B cell (primary cell): ENCODE results near the gene PLEKHH3. TPM values are rescaled to one million over a fixed set of nuclear protein-coding genes. Genes with fewer than 3 reads are reported as not detected.

Source experiments
- ATAC-seq: fragments of 200-7000 bp; cut with Tn5 transposase; one replicate; pipeline ENCODE4 v1.10.0; 2021; ENCODE audit warnings: low read depth, mild to moderate bottlenecking, moderate number of reproducible peaks, moderate library complexity
- CTCF ChIA-PET: fragments of 350-600 bp; sonication (Branson Sonifier 250); formaldehyde crosslinking; loops from one replicate; lab custom pipeline; 2021; ENCODE audit warnings: antibody characterized with exemption, inconsistent platforms; lab: Charles Lee
- POLR2A ChIA-PET: fragments of 350-600 bp; sonication (Branson Sonifier 250); formaldehyde crosslinking; loops from one replicate; lab custom pipeline; 2021; ENCODE audit warnings: antibody characterized with exemption; lab: Charles Lee
- DNase-seq: peaks from one replicate; pipeline ENCODE4 v3.0.0; 2013
- H2AFZ ChIP-seq: 2 replicates; pipeline ENCODE4 v1.6.1; 2012; ENCODE audit warnings: mild to moderate bottlenecking, low read depth, low read length; ENCODE audit not compliant: insufficient read depth, poor library complexity, severe bottlenecking
- H3K27ac ChIP-seq, 2 donors: 1 replicate in 1 of 2; 2 replicates in 1 of 2; pipeline ENCODE4 v1.5.1; 2012 to 2013; ENCODE audit warnings: low read length in 2 of 2, mild to moderate bottlenecking in 2 of 2, moderate library complexity in 1 of 2
- H3K27me3 ChIP-seq, 4 experiments: fragments of 200-600 bp in 1 of 4; sonication (generic) in 1 of 4; replicated peaks in 1 of 4; 1 replicate in 2 of 4; 2 replicates in 2 of 4; pipeline versions ENCODE4 v1.6.1 to v1.7.0; 2013 to 2016; ENCODE audit warnings: low read length in 3 of 4, mild to moderate bottlenecking in 2 of 4, mixed read lengths in 1 of 4, moderate library complexity in 1 of 4; ENCODE audit not compliant: insufficient read depth in 4 of 4, control insufficient read depth in 3 of 4; ENCODE audit errors: control extremely low read depth in 1 of 4
- H3K36me3 ChIP-seq, 2 experiments: replicated peaks in 1 of 2; 1 replicate in 1 of 2; 2 replicates in 1 of 2; pipeline versions ENCODE4 v1.6.1 to v1.7.1; 2013; ENCODE audit warnings: low read length in 1 of 2; ENCODE audit not compliant: insufficient read depth in 2 of 2, control insufficient read depth in 1 of 2; ENCODE audit errors: control extremely low read depth in 1 of 2, extremely low read depth in 1 of 2
- H3K4me1 ChIP-seq, 2 donors: fragments of 200-600 bp in 1 of 2; sonication (generic) in 1 of 2; 1 replicate in 1 of 2; 2 replicates in 1 of 2; pipeline versions ENCODE4 v1.5.1 to v1.6.1; 2013 to 2017; ENCODE audit warnings: low read length in 2 of 2; ENCODE audit not compliant: control insufficient read depth in 2 of 2, insufficient read depth in 2 of 2
- H3K4me2 ChIP-seq: replicated peaks from 2 replicates; pipeline ENCODE3; 2012; ENCODE audit warnings: mild to moderate bottlenecking, low read depth, low read length; ENCODE audit not compliant: poor library complexity, severe bottlenecking
- H3K4me3 ChIP-seq, 5 experiments: fragments of 200-600 bp in 1 of 5; sonication (generic) in 1 of 5; 1 replicate in 3 of 5; 2 replicates in 2 of 5; pipeline versions ENCODE4 v1.5.1 to v1.7.0; 2011 to 2016; ENCODE audit warnings: low read length in 4 of 5, mild to moderate bottlenecking in 4 of 5, low read depth in 2 of 5, control low read depth in 1 of 5, moderate library complexity in 1 of 5; ENCODE audit not compliant: insufficient read depth in 1 of 5; ENCODE audit errors: control extremely low read depth in 1 of 5, extremely low read depth in 1 of 5
- H3K79me2 ChIP-seq: fragments of 200-600 bp; sonication (generic); one replicate; pipeline ENCODE4 v1.6.0; 2016; ENCODE audit warnings: low read length; ENCODE audit not compliant: control insufficient read depth, insufficient read depth
- H3K9ac ChIP-seq: fragments of 200-600 bp; sonication (generic); 2 replicates; pipeline ENCODE4 v1.6.1; 2017; ENCODE audit warnings: mild to moderate bottlenecking, low read length, moderate library complexity
- H3K9me3 ChIP-seq, 3 donors: one replicate each; pipeline versions ENCODE4 v1.6.1 to v1.7.1; 2013; ENCODE audit warnings: low read length in 2 of 3; ENCODE audit not compliant: control insufficient read depth in 2 of 3, insufficient read depth in 1 of 3; ENCODE audit errors: control extremely low read depth in 1 of 3
- H4K20me1 ChIP-seq: 2 replicates; pipeline ENCODE4 v1.6.0; 2012; ENCODE audit warnings: mild to moderate bottlenecking, low read length; ENCODE audit not compliant: insufficient read depth, control insufficient read depth, poor library complexity, severe bottlenecking
- H3K27ac Mint-ChIP-seq: one replicate; pipeline ENCODE4 v1.8.0; 2021; ENCODE audit warnings: mixed read lengths
- H3K27me3 Mint-ChIP-seq: one replicate; pipeline ENCODE4 v1.8.0; 2021; ENCODE audit warnings: mixed read lengths
- H3K4me1 Mint-ChIP-seq: one replicate; pipeline ENCODE4 v1.8.0; 2021; ENCODE audit warnings: mixed read lengths
- H3K4me3 Mint-ChIP-seq: one replicate; pipeline ENCODE4 v1.8.0; 2021; ENCODE audit warnings: mixed read lengths
- H3K9me3 Mint-ChIP-seq: one replicate; pipeline ENCODE4 v1.8.0; 2022; ENCODE audit warnings: mixed read lengths; ENCODE audit not compliant: insufficient read depth
- CTCF ChIP-seq: fragments of 200-600 bp; IDR thresholded peaks from one replicate; pipeline ENCODE4 v1.8.0; 2022; ENCODE audit warnings: antibody characterized with exemption, mild to moderate bottlenecking
- EZH2 ChIP-seq: IDR thresholded peaks from 2 replicates; pipeline ENCODE4 v1.6.1; 2012; ENCODE audit warnings: borderline replicate concordance, low read depth, mild to moderate bottlenecking, moderate library complexity, low read length; ENCODE audit not compliant: insufficient read depth, poor library complexity, severe bottlenecking
- WGBS: methylation state at CpG from one replicate; pipeline ENCODE4 v1.1.5; 2013; ENCODE audit warnings: missing lambda C conversion rate; ENCODE audit not compliant: insufficient coverage; 5-methylcytosine and 5-hydroxymethylcytosine counted together
- intact Hi-C: fragments of 100-400 bp; cut with micrococcal nuclease; formaldehyde crosslinking; loops from one replicate; pipeline ENCODE4 v1.10.0; 2022
- polyA plus RNA-seq: library from polyadenylated mRNA; depleted of rRNA; stranded (reverse); fragments of >200 nt; gene quantifications from 2 replicates; pipeline ENCODE4 v1.2.3, GENCODE V29; 2012
- total RNA-seq, 2 donors: library from RNA; stranded (reverse); fragments of 120-200 nt in 1 of 2; gene quantifications; 1 replicate in 1 of 2; 2 replicates in 1 of 2; pipeline versions ENCODE4 v1.2.3 to v1.2.4, GENCODE V29; 2013 to 2022

The PLEKHH3 gene
- total and polyA plus RNA-seq, 2 donors (not counting 1 experiment from before 2014, with no cell fraction given): 0.44 to 0.67 TPM

- H3K4me1 Mint-ChIP-seq: peaks cover 17% of the 10 kb centered on the region
- Histone ChIP-seq H3K4me2 (peak overlapping the region; percentile 9), H4K20me1 (no peaks in the 10 kb centered on the region), H3K27me3 (peaks cover 0 to 46% (median 16%) of the 10 kb centered on the region in 4 experiments), H3K79me2 (no peaks in the 10 kb centered on the region), H3K4me1 (peaks cover 6 to 13% of the 10 kb centered on the region in 2 donors), H3K27ac (no peak overlapping the region), H3K36me3 (no peaks in the 10 kb centered on the region), H3K9ac (no peak overlapping the region), H3K9me3 (peaks cover 0 to 4% (median 0%) of the 10 kb centered on the region in 3 donors), H2AFZ (peak overlapping the region; percentile 48), H3K4me3 (no peak overlapping the region)
- POLR2A ChIA-PET: no interaction called here
- H3K27ac Mint-ChIP-seq: no peak overlapping the region
- CTCF ChIA-PET: interaction anchor here (0.6 to 1.6 kb wide), 2 partner anchors 20 to 69 kb away, joined by 3 read pairs; no protein-coding TSS in a partner anchor
- ATAC-seq (no peak), DNase-seq (no peak)
- peaks cover 30% of the 10 kb centered on the region for H3K27me3 Mint-ChIP-seq
- no peak overlapping the region for H3K4me3 Mint-ChIP-seq
- intact Hi-C loops: no loop called here
- WGBS: 23% methylated on average over 31 of the region's 42 CpGs
- H3K9me3 Mint-ChIP-seq: no peaks in the 10 kb centered on the region
- TF ChIP-seq EZH2 (no peak), CTCF (no peak)
These were observed 23.3 kb downstream of the PLEKHH3 start for GRCh38 chr17:42653179-42654124.

- H3K27me3 ChIP-seq: peaks cover 0 to 48% (median 19%) of the 10 kb centered on the region in 4 experiments
- no peak overlapping the region for H3K4me2 ChIP-seq
- peaks cover 12 to 18% of the 10 kb centered on the region in 2 donors for H3K4me1 ChIP-seq
- no peaks in the 10 kb centered on the region for H4K20me1 ChIP-seq
- CTCF ChIA-PET: interaction anchor here (0.6 kb wide), 1 partner anchor 16 kb away, joined by 3 read pairs; no protein-coding TSS in a partner anchor
- no peaks in the 10 kb centered on the region for H3K79me2 ChIP-seq
- Mint-ChIP-seq H3K4me1 (peaks cover 20% of the 10 kb centered on the region), H3K4me3 (no peak overlapping the region), H3K27me3 (peaks cover 40% of the 10 kb centered on the region), H3K9me3 (no peaks in the 10 kb centered on the region), H3K27ac (no peak overlapping the region)
- TF ChIP-seq EZH2 (no peak), CTCF (no peak)
- H3K4me3 ChIP-seq: no peak overlapping the region
- H3K36me3 ChIP-seq: no peaks in the 10 kb centered on the region
- ATAC-seq: no peak
- DNase-seq: no peak
- no peak overlapping the region for H2AFZ ChIP-seq
- no peak overlapping the region for H3K27ac ChIP-seq
- H3K9ac ChIP-seq: no peak overlapping the region
- no CpG with 5 or more reads among the region's 4 CpGs for WGBS
- intact Hi-C loops: no loop called here
- peaks cover 0 to 4% (median 0%) of the 10 kb centered on the region in 3 donors for H3K9me3 ChIP-seq
- POLR2A ChIA-PET: interaction anchor here (0.6 kb wide), 1 partner anchor 86 kb away, joined by 3 read pairs; no protein-coding TSS in a partner anchor
These were observed 25.4 kb downstream of the PLEKHH3 start for GRCh38 chr17:42651392-42651791.
